Measurements from ENCODE around the gene GRID1.

Gene GRID1

DNA sequence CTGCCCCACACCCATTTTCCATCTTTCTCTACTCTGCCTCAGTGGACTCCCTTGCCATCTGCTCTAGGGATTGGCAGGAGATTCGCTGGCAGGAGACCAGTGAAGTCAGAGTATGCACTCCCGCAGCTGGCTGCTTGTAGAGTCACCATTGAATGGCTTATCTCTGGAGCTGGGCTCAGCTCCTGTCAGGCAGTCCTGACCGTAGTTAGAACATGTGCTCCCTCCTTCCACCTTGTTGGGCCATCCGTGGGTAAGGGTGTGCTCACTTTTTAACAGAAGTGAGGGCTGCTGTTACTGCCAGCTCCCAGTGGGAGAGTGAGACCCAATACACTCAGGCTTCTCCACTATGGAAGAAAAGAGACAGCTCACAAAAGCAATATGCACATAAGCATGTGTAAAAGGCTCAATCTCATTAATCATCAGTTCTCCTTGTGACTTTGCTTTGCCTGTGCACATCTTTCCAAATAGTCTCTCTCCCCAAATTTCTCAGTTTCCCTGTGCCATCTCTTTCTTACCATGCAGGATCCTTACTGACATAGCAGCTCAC lies 773.3 kb downstream of the GRID1 start:
- no peak overlapping the region for H3K27ac ChIP-seq
- TF ChIP-seq, protein P1, sequence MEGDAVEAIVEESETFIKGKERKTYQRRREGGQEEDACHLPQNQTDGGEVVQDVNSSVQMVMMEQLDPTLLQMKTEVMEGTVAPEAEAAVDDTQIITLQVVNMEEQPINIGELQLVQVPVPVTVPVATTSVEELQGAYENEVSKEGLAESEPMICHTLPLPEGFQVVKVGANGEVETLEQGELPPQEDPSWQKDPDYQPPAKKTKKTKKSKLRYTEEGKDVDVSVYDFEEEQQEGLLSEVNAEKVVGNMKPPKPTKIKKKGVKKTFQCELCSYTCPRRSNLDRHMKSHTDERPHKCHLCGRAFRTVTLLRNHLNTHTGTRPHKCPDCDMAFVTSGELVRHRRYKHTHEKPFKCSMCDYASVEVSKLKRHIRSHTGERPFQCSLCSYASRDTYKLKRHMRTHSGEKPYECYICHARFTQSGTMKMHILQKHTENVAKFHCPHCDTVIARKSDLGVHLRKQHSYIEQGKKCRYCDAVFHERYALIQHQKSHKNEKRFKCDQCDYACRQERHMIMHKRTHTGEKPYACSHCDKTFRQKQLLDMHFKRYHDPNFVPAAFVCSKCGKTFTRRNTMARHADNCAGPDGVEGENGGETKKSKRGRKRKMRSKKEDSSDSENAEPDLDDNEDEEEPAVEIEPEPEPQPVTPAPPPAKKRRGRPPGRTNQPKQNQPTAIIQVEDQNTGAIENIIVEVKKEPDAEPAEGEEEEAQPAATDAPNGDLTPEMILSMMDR (conservative IDR thresholded peaks at IDR 0.05) = no peak

DNA sequence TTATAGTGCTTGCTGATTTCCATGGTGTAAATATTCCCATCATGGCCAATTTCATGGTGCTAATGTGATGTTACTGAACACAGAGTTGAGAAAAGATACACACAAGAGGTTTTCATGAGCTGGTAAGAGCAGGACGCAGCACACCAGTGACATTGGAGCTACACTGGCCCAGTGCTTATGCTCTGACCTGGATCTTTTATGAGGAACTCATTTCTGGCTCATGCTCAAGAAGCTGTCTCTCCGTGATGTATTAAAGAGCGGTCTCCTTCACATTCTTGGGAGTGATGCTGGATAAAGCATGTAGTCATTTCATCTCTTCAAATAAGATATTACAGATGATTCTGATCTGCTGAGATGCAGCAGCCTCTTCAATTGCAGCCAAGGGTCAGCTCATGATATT lies 785.2 kb downstream of the GRID1 start:
- peak overlapping the region; percentile 89 for H3K27ac ChIP-seq
- TF ChIP-seq, protein P1 (conservative IDR thresholded peaks at IDR 0.05) = no peak

DNA sequence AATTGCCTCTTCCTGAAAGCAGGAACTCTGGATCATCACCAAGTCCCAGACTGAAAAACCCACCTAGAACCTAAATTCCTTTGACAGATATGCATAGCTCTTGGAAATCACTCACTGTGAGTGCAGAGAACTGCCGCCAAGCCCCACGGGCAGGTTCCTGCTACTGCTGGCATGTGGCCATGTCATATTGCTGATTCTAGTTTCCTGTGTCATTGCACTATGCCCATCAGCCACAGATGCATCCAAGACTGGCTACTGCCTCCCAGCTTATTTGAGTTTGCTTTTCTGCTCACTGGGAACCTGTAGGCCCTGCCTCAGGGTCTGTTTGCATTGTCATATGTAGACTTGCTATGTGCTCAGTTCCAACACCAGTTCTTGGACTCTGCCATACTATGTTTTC lies 786.0 kb downstream of the GRID1 start:
- H3K27ac ChIP-seq = peak overlapping the region; percentile 89
- TF ChIP-seq, protein P1 (conservative IDR thresholded peaks at IDR 0.05) = no peak

DNA sequence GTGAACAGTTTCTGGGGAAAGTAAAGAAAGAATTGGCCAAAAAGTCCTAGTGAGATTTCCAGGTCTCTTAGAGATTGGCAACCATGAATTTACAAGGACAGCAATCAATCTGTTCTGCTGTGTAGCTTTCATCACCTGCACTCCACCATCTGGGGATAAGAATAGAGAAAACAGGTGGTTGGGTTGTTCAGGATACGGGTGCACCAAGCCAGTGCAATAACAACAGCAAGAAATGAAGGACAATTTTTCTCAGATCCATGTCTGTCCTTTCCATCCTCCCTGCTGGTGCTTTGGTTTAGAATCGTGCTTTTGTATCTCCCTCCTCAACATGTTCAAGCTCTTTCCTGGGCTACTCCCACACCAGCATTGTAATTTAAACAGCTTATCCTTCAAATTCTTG lies 787.7 kb downstream of the GRID1 start:
- no peak overlapping the region; the same call in 1 of the 2 replicates for H3K27ac ChIP-seq
- TF ChIP-seq, protein P1 (conservative IDR thresholded peaks at IDR 0.05) = no peak

DNA sequence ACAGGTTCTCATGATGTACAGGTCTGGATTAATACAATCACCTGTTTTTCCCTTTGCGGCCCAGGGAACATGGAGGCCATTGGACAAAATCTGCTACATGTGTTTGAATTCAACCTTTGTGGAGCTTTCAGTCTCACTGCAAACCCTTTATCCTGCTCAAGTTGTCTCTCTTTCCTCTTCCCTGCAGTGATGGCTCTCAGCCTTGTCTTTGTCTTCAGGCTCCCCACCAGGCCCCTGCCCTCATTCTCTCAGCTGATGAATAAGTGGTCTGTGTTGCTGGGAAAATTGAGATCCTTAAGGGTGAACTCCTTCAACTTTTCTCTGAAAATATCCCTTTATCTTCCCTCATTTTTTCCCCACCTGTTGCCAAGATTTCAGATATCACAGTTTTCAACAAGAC lies 791.2 kb downstream of the GRID1 start:
- TF ChIP-seq, protein P1 (conservative IDR thresholded peaks at IDR 0.05) = no peak
- H3K27ac ChIP-seq = no peak overlapping the region

DNA sequence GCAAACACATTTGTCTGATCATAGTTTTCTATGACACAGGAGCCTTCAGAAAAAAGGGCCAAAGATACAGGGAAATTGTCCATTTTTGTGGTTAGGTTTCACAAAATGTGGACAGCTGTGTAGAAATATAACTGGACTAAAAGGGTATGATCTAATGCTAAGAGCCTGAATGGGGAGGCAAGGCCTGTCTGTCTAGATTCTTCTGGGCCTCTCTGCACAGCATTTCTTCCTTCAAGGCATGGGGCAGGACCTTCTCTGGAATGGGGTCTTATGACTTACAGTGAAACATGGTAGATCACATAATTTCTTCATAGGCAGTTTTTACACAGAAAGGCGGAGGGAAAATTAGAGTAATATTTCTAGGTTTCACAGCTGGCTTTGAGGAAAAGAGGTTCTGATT lies 795.7 kb downstream of the GRID1 start:
- no peak overlapping the region for H3K27ac ChIP-seq
- TF ChIP-seq, protein P1 (conservative IDR thresholded peaks at IDR 0.05) = no peak

DNA sequence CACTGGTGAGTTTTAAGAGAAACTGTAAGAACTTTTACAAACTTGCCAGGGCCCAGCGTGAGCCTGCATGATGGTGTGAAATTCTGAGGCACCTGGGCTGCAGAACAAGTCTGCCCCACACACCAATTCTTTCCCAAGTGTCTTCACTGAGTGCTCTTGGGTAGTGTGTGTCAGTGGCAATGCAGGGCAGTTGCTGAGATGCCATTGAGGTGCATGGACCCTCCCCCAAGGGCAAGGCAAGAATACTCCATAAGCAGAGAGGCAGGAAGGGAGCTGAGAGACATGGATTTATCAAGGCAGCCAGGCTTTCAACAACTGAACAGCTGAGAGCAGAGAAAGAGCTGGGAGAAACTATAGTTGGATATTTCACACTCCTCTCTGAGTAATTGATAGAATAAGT lies 801.2 kb downstream of the GRID1 start:
- TF ChIP-seq, protein P1 (conservative IDR thresholded peaks at IDR 0.05) = no peak

More for the DNA sequence above, 801.2 kb downstream of the GRID1 start:
- H3K27ac ChIP-seq = no peak overlapping the region
